Hematopoietic multipotent progenitor cell (in vitro differentiated cells): ENCODE results near the gene HDAC2. TPM values are rescaled to one million over a fixed set of nuclear protein-coding genes. Genes with fewer than 3 reads are reported as not detected.
"Not testable (repeated sequence)": the region's sequence is repeated elsewhere in the genome, so short reads cannot be mapped to it uniquely, and the experiment has no call there.

Experiments
- DNase-seq, 3 donors: peaks; one replicate each; pipeline ENCODE4 v3.0.0-alpha.2; 2011 to 2015; ENCODE audit warnings: low read depth in 2 of 3, low spot score in 2 of 3
- total RNA-seq: library from RNA; depleted of rRNA; stranded (reverse); fragments of >200 nt; gene quantifications from one replicate; pipeline ENCODE4 v1.2.3, GENCODE V29; 2012

HDAC2 gene
- total RNA-seq, 1 donor: 43.6 TPM

- DNase-seq: no peak
These were observed 49.5 kb downstream of the HDAC2 start for GRCh38 chr6:113921299-113921904.

GRCh38 chr6:113920663-113921267, 50.2 kb downstream of the HDAC2 start:
- peak in 2 of 3 donors; percentile 16 to 42 for DNase-seq

GRCh38 chr6:113910285-113910684, 60.7 kb downstream of the HDAC2 start:
- DNase-seq: not testable (repeated sequence)

GRCh38 chr6:113909224-113909856, 61.6 kb downstream of the HDAC2 start:
- DNase-seq: peak in 2 of 3 donors; percentile 54 to 89

GRCh38 chr6:113908801-113909200, 62.1 kb downstream of the HDAC2 start:
- no peak for DNase-seq

GRCh38 chr6:113907102-113907815, 63.7 kb downstream of the HDAC2 start:
- DNase-seq: no peak

GRCh38 chr6:113903666-113904330, 67.2 kb downstream of the HDAC2 start:
- no peak for DNase-seq

- no peak for DNase-seq
These were observed 69.5 kb downstream of the HDAC2 start for GRCh38 chr6:113901482-113901881.

GRCh38 chr6:113894712-113895674, 76.0 kb downstream of the HDAC2 start:
- DNase-seq: peak in 1 of 3 donors; percentile 21

GRCh38 chr6:113893866-113894265, 77.1 kb downstream of the HDAC2 start:
- no peak for DNase-seq

GRCh38 chr6:113893451-113893850, 77.5 kb downstream of the HDAC2 start:
- no peak for DNase-seq

- no peak for DNase-seq
These were observed 81.9 kb downstream of the HDAC2 start for GRCh38 chr6:113888956-113889630.

GRCh38 chr6:113888493-113888892, 82.5 kb downstream of the HDAC2 start:
- DNase-seq: no peak

GRCh38 chr6:113886512-113886911, 84.4 kb downstream of the HDAC2 start:
- no peak for DNase-seq

- no peak for DNase-seq
These were observed 86.9 kb downstream of the HDAC2 start for GRCh38 chr6:113884011-113884410.
